ENCODE data around the gene UGGT1.

DNA sequence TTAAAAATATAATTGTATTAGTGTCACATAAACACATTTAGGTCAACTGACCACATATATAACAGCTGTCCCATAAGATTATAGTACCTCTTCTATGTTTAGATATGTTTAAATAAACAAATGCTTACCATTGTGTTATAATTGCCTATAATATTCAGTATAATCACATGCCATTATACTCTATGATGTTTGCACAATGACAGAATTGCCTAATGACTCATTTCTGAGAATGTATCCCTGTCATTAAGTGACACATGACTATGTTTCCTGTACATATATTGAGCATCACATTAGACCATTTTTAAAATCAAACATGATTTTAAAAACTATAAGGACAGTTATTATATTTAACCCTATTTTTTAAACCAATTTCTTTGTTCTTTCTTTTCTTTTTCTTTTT lies 137.9 kb downstream of the UGGT1 start:
- TF ChIP-seq CTCF (IDR thresholded peaks at IDR 0.05) (no peak), POLR2A (IDR thresholded peaks at IDR 0.05) (no peak)
